Trophoblast cell (in vitro differentiated cells and primary cell): ENCODE data around the gene CDC25A. TPM values are rescaled to one million over a fixed set of nuclear protein-coding genes. Genes with fewer than 3 reads are reported as not detected.

Experiments
- DNase-seq, 2 donors: peaks; one replicate each; pipeline ENCODE4 v3.0.0-alpha.2; 2016
- H2AFZ ChIP-seq: 2 replicates; pipeline ENCODE4 v1.6.1; 2013; ENCODE audit warnings: low read length, moderate library complexity, mild to moderate bottlenecking; ENCODE audit not compliant: insufficient read depth, poor library complexity
- H2AK5ac ChIP-seq: 2 replicates; pipeline ENCODE4 v1.6.1; 2013; ENCODE audit warnings: mild to moderate bottlenecking, low read length
- H2BK120ac ChIP-seq: 2 replicates; pipeline ENCODE4 v1.6.1; 2013; ENCODE audit warnings: low read length, mild to moderate bottlenecking, moderate library complexity; ENCODE audit not compliant: insufficient read depth, poor library complexity
- H2BK12ac ChIP-seq: 2 replicates; pipeline ENCODE4 v1.6.1; 2013; ENCODE audit warnings: mild to moderate bottlenecking, low read length, moderate library complexity
- H2BK5ac ChIP-seq: 2 replicates; pipeline ENCODE4 v1.6.1; 2013; ENCODE audit warnings: low read length, low read depth, moderate library complexity, mild to moderate bottlenecking; ENCODE audit not compliant: poor library complexity
- H3K14ac ChIP-seq: 2 replicates; pipeline ENCODE4 v1.6.1; 2013; ENCODE audit warnings: mild to moderate bottlenecking, low read length
- H3K18ac ChIP-seq: 2 replicates; pipeline ENCODE4 v1.6.1; 2013; ENCODE audit warnings: mild to moderate bottlenecking, low read length
- H3K23ac ChIP-seq: 2 replicates; pipeline ENCODE4 v1.6.1; 2013; ENCODE audit warnings: low read length
- H3K27ac ChIP-seq: 2 replicates; pipeline ENCODE4 v1.5.1; 2013; ENCODE audit warnings: low read depth, mild to moderate bottlenecking, inconsistent platforms, low read length, moderate library complexity
- H3K27me3 ChIP-seq: 2 replicates; pipeline ENCODE4 v1.6.1; 2013; ENCODE audit warnings: inconsistent platforms, mild to moderate bottlenecking, low read length, moderate library complexity; ENCODE audit not compliant: insufficient read depth
- H3K36me3 ChIP-seq, 2 experiments: 1 replicate in 1 of 2; 2 replicates in 1 of 2; pipeline ENCODE4 v1.6.1; 2013; ENCODE audit warnings: low read length in 2 of 2, mild to moderate bottlenecking in 2 of 2, moderate library complexity in 1 of 2; ENCODE audit not compliant: insufficient read depth in 2 of 2, control insufficient read depth in 1 of 2
- H3K4ac ChIP-seq: 2 replicates; pipeline ENCODE4 v1.6.1; 2013; ENCODE audit warnings: low read depth, mild to moderate bottlenecking, low read length, moderate library complexity
- H3K4me1 ChIP-seq, 2 experiments: 1 replicate in 1 of 2; 2 replicates in 1 of 2; pipeline ENCODE4 v1.6.1; 2013; ENCODE audit warnings: low read length in 2 of 2, mild to moderate bottlenecking in 2 of 2, moderate library complexity in 1 of 2; ENCODE audit not compliant: insufficient read depth in 2 of 2, control insufficient read depth in 1 of 2
- H3K4me2 ChIP-seq: 2 replicates; pipeline ENCODE4 v1.6.1; 2013; ENCODE audit warnings: inconsistent platforms, mild to moderate bottlenecking, low read length, moderate library complexity
- H3K4me3 ChIP-seq: 2 replicates; pipeline ENCODE4 v1.5.1; 2013; ENCODE audit warnings: mild to moderate bottlenecking, low read depth, low read length, inconsistent platforms
- H3K79me1 ChIP-seq: one replicate; pipeline ENCODE4 v1.6.1; 2013; ENCODE audit warnings: low read length
- H3K79me2 ChIP-seq: 2 replicates; pipeline ENCODE4 v1.6.1; 2013; ENCODE audit warnings: low read length, mild to moderate bottlenecking; ENCODE audit not compliant: control insufficient read depth, insufficient read depth, poor library complexity
- H3K9ac ChIP-seq: 2 replicates; pipeline ENCODE4 v1.6.1; 2013; ENCODE audit warnings: mild to moderate bottlenecking, low read length
- H3K9me3 ChIP-seq: 2 replicates; pipeline ENCODE4 v1.6.1; 2013; ENCODE audit warnings: low read depth, mild to moderate bottlenecking, control low read depth, inconsistent platforms, low read length; ENCODE audit not compliant: insufficient read depth
- H4K12ac ChIP-seq: 2 replicates; pipeline ENCODE4 v1.6.1; 2013; ENCODE audit warnings: low read depth, mild to moderate bottlenecking, low read length, moderate library complexity
- H4K8ac ChIP-seq: 2 replicates; pipeline ENCODE4 v1.6.1; 2013; ENCODE audit warnings: low read depth, mild to moderate bottlenecking, low read length, moderate library complexity
- H4K91ac ChIP-seq: one replicate; pipeline ENCODE4 v1.6.1; 2013; ENCODE audit warnings: low read depth, mild to moderate bottlenecking, low read length, moderate library complexity
- WGBS: extraction: QIAGEN DNeasy Blood & Tissue Kit; methylation state at CpG from one replicate; pipeline ENCODE4 v1.1.7; 2013; ENCODE audit warnings: missing lambda C conversion rate; ENCODE audit not compliant: insufficient read length, insufficient coverage; ENCODE audit errors: extremely low coverage; 5-methylcytosine and 5-hydroxymethylcytosine counted together
- polyA plus RNA-seq: library from polyadenylated mRNA; stranded (reverse); fragments of 200-250 nt; gene quantifications from 2 replicates; pipeline ENCODE4 v1.2.3, GENCODE V29; 2013

The CDC25A gene
- polyA plus RNA-seq, result 8.3 and 8.5 TPM in 2 replicates

GRCh38 chr3:48188266-48189201 is at the start of gene CDC25A:
Gene CDC25A (minus strand): TSS chr3:48188417. CDS start chr3:48187947, 470 bp downstream.
- Histone ChIP-seq H4K12ac (peak within 1 kb of the TSS; percentile 73), H3K23ac (no peak within 1 kb of the TSS), H2BK120ac (peak within 1 kb of the TSS; percentile 82), H4K91ac (peak within 1 kb of the TSS; percentile 59), H3K18ac (peak within 1 kb of the TSS; percentile 57), H2BK12ac (no peak within 1 kb of the TSS), H4K8ac (peak within 1 kb of the TSS; percentile 97), H3K79me1 (peaks cover 9% of the 10 kb centered on the region), H3K27ac (peak within 1 kb of the TSS; percentile 67), H2AK5ac (peak within 1 kb of the TSS; percentile 22), H3K9me3 (peaks cover 2% of the 10 kb centered on the region), H3K4me2 (peak within 1 kb of the TSS; percentile 98), H3K27me3 (no peaks in the 10 kb centered on the region), H3K4me3 (peak within 1 kb of the TSS; percentile 100), H3K9ac (peak within 1 kb of the TSS; percentile 98), H3K36me3 (peaks cover 6% of the 10 kb centered on the region in 2 experiments), H2AFZ (peak within 1 kb of the TSS; percentile 94), H3K14ac (peak within 1 kb of the TSS; percentile 74), H2BK5ac (peak within 1 kb of the TSS; percentile 42), H3K79me2 (peaks cover 11% of the 10 kb centered on the region), H3K4ac (peak within 1 kb of the TSS; percentile 13), H3K4me1 (peaks cover 0 to 3% of the 10 kb centered on the region in 2 experiments)
- peak; percentile 94 for DNase-seq
- WGBS, result no CpG with 5 or more reads among the region's 44 CpGs

- Histone ChIP-seq H3K79me1 (peaks cover 4% of the 10 kb centered on the region), H4K91ac (no peak overlapping the region), H3K36me3 (no peaks in the 10 kb centered on the region), H3K9ac (no peak overlapping the region), H4K12ac (no peak overlapping the region), H3K79me2 (peaks cover 3% of the 10 kb centered on the region), H2AK5ac (no peak overlapping the region), H3K4me3 (no peak overlapping the region), H2AFZ (no peak overlapping the region), H3K27ac (no peak overlapping the region), H2BK5ac (no peak overlapping the region), H3K27me3 (no peaks in the 10 kb centered on the region), H3K14ac (no peak overlapping the region), H3K18ac (no peak overlapping the region), H3K9me3 (no peaks in the 10 kb centered on the region), H2BK120ac (no peak overlapping the region), H3K4me1 (no peaks in the 10 kb centered on the region), H3K4ac (no peak overlapping the region), H2BK12ac (no peak overlapping the region), H3K4me2 (no peak overlapping the region), H4K8ac (no peak overlapping the region), H3K23ac (no peak overlapping the region)
- no CpG with 5 or more reads among the region's 1 CpG for WGBS
- DNase-seq, result no peak
These were observed 48.3 kb upstream of the CDC25A start for GRCh38 chr3:48236531-48236930.

- no peak overlapping the region for H2AFZ ChIP-seq
- no peak overlapping the region for H3K18ac ChIP-seq
- H4K12ac ChIP-seq, result no peak overlapping the region
- no peak overlapping the region for H2AK5ac ChIP-seq
- no peak overlapping the region for H3K4me3 ChIP-seq
- H4K91ac ChIP-seq, result no peak overlapping the region
- WGBS, result no CpG with 5 or more reads among the region's 2 CpGs
- H3K9ac ChIP-seq, result no peak overlapping the region
- no peaks in the 10 kb centered on the region for H3K27me3 ChIP-seq
- H3K27ac ChIP-seq, result no peak overlapping the region
- no peak overlapping the region for H3K4ac ChIP-seq
- H4K8ac ChIP-seq, result no peak overlapping the region
- H3K14ac ChIP-seq, result no peak overlapping the region
- no peak overlapping the region for H2BK120ac ChIP-seq
- no peaks in the 10 kb centered on the region for H3K79me1 ChIP-seq
- DNase-seq, result no peak
- no peak overlapping the region for H2BK12ac ChIP-seq
- no peaks in the 10 kb centered on the region for H3K9me3 ChIP-seq
- no peak overlapping the region for H3K4me2 ChIP-seq
- no peaks in the 10 kb centered on the region for H3K79me2 ChIP-seq
- no peak overlapping the region for H2BK5ac ChIP-seq
- H3K36me3 ChIP-seq, result no peaks in the 10 kb centered on the region
- no peak overlapping the region for H3K23ac ChIP-seq
- H3K4me1 ChIP-seq, result no peaks in the 10 kb centered on the region
These were observed 45.3 kb upstream of the CDC25A start for GRCh38 chr3:48233542-48233941.

GRCh38 chr3:48232734-48233133 is 44.5 kb upstream of the CDC25A start:
- DNase-seq, result peak; percentile 47 to 67
- no peak overlapping the region for H3K4me3 ChIP-seq
- H3K23ac ChIP-seq, result no peak overlapping the region
- H4K12ac ChIP-seq, result no peak overlapping the region
- no peaks in the 10 kb centered on the region for H3K79me1 ChIP-seq
- H3K14ac ChIP-seq, result no peak overlapping the region
- WGBS, result no CpG with 5 or more reads among the region's 6 CpGs
- no peaks in the 10 kb centered on the region for H3K9me3 ChIP-seq
- H3K79me2 ChIP-seq, result no peaks in the 10 kb centered on the region
- no peak overlapping the region for H4K91ac ChIP-seq
- no peak overlapping the region for H4K8ac ChIP-seq
- no peak overlapping the region for H3K18ac ChIP-seq
- H3K4me1 ChIP-seq, result no peaks in the 10 kb centered on the region
- H2BK12ac ChIP-seq, result no peak overlapping the region
- no peak overlapping the region for H3K4me2 ChIP-seq
- no peak overlapping the region for H2BK5ac ChIP-seq
- H2BK120ac ChIP-seq, result no peak overlapping the region
- no peak overlapping the region for H2AK5ac ChIP-seq
- no peaks in the 10 kb centered on the region for H3K36me3 ChIP-seq
- no peak overlapping the region for H2AFZ ChIP-seq
- no peaks in the 10 kb centered on the region for H3K27me3 ChIP-seq
- H3K27ac ChIP-seq, result no peak overlapping the region
- no peak overlapping the region for H3K4ac ChIP-seq
- no peak overlapping the region for H3K9ac ChIP-seq
